ENCODE results near the gene SLIT3.

SLIT3 gene

GRCh38 chr5:169225830-169226356, 75.0 kb downstream of the SLIT3 start:
- in situ Hi-C loops (cut with HindIII; ENCODE audit: low pct_ligation_motif_present, low sequenced_read_pairs): no loop called here
- Histone ChIP-seq H3K4me3 (ENCODE audit: low read depth, low read length) (no peak overlapping the region), H3K27me3 (replicated peaks) (no peaks in the 10 kb centered on the region), H3K36me3 (replicated peaks) (no peaks in the 10 kb centered on the region), H3K27ac (no peak overlapping the region)
- no peak for DNase-seq
- TF ChIP-seq CTCF (IDR thresholded peaks at IDR 0.05; ENCODE audit: low read depth, low read length, missing control alignments): no peak

GRCh38 chr5:169223595-169223953, 77.4 kb downstream of the SLIT3 start:
- H3K27ac ChIP-seq: no peak overlapping the region
- no peak for DNase-seq
- no peak for TF ChIP-seq CTCF (IDR thresholded peaks at IDR 0.05; ENCODE audit: low read depth, low read length, missing control alignments)
- in situ Hi-C loops (cut with HindIII; ENCODE audit: low pct_ligation_motif_present, low sequenced_read_pairs): no loop called here
- H3K4me3 ChIP-seq (ENCODE audit: low read depth, low read length): no peak overlapping the region
- H3K27me3 ChIP-seq (replicated peaks): no peaks in the 10 kb centered on the region
- H3K36me3 ChIP-seq (replicated peaks): no peaks in the 10 kb centered on the region

- H3K4me3 ChIP-seq (ENCODE audit: low read depth, low read length): no peak overlapping the region
- TF ChIP-seq CTCF (IDR thresholded peaks at IDR 0.05; ENCODE audit: low read depth, low read length, missing control alignments): no peak
- no peaks in the 10 kb centered on the region for H3K27me3 ChIP-seq (replicated peaks)
- in situ Hi-C loops (cut with HindIII; ENCODE audit: low pct_ligation_motif_present, low sequenced_read_pairs): no loop called here
- DNase-seq: no peak
- no peaks in the 10 kb centered on the region for H3K36me3 ChIP-seq (replicated peaks)
- H3K27ac ChIP-seq: no peak overlapping the region
Measured at GRCh38 chr5:169222934-169223594, 77.9 kb downstream of the SLIT3 start.

- Histone ChIP-seq H3K4me3 (ENCODE audit: low read depth, low read length) (no peak overlapping the region), H3K27me3 (replicated peaks) (no peaks in the 10 kb centered on the region), H3K27ac (no peak overlapping the region), H3K36me3 (replicated peaks) (no peaks in the 10 kb centered on the region)
- TF ChIP-seq CTCF (IDR thresholded peaks at IDR 0.05; ENCODE audit: low read depth, low read length, missing control alignments): no peak
- DNase-seq: no peak
- in situ Hi-C loops (cut with HindIII; ENCODE audit: low pct_ligation_motif_present, low sequenced_read_pairs): no loop called here
Measured at GRCh38 chr5:169221519-169221918, 79.4 kb downstream of the SLIT3 start.

DNA sequence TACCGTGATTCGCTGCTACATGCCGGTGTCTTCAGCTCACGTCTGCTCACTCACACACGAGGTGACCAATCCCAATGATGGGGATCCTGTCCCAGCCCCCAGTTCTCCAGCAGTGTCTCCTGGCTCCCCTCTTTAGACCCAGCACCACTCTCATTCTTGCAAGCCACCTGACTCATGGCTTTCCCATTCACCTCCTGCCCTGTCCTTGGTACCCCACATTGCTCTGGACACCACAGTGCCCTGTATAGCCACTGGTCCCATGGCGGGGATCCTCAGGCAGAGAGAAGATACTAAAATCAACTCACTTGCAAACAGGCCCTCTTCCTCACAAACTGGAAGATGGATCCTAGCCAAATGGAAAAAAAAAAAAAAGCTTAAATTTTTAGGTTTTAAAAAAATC, 81.0 kb downstream of the SLIT3 start:
- TF ChIP-seq CTCF (IDR thresholded peaks at IDR 0.05; ENCODE audit: low read depth, low read length, missing control alignments): no peak
- no peak for DNase-seq
- H3K27ac ChIP-seq: no peak overlapping the region
- H3K36me3 ChIP-seq (replicated peaks): no peaks in the 10 kb centered on the region
- no peaks in the 10 kb centered on the region for H3K27me3 ChIP-seq (replicated peaks)
- no peak overlapping the region for H3K4me3 ChIP-seq (ENCODE audit: low read depth, low read length)
- in situ Hi-C loops (cut with HindIII; ENCODE audit: low pct_ligation_motif_present, low sequenced_read_pairs): no loop called here

- in situ Hi-C loops (cut with HindIII; ENCODE audit: low pct_ligation_motif_present, low sequenced_read_pairs): no loop called here
- TF ChIP-seq CTCF (IDR thresholded peaks at IDR 0.05; ENCODE audit: low read depth, low read length, missing control alignments): no peak
- Histone ChIP-seq H3K27me3 (replicated peaks) (no peaks in the 10 kb centered on the region), H3K27ac (no peak overlapping the region), H3K36me3 (replicated peaks) (no peaks in the 10 kb centered on the region), H3K4me3 (ENCODE audit: low read depth, low read length) (no peak overlapping the region)
- no peak for DNase-seq
Measured at GRCh38 chr5:169219351-169219750, 81.6 kb downstream of the SLIT3 start.
